Rectal smooth muscle tissue (tissue), 1 donor: ENCODE results near the gene C6orf136.

Experiments
- H3K27ac ChIP-seq: one replicate; pipeline ENCODE4 v1.7.0; 2013; ENCODE audit warnings: low read depth, low read length, inconsistent platforms
- H3K27me3 ChIP-seq: one replicate; pipeline ENCODE4 v1.7.0; 2013; ENCODE audit warnings: low read length; ENCODE audit not compliant: control insufficient read depth, insufficient read depth
- H3K36me3 ChIP-seq: one replicate; pipeline ENCODE4 v1.7.0; 2013; ENCODE audit warnings: low read length; ENCODE audit not compliant: control insufficient read depth, insufficient read depth
- H3K4me1 ChIP-seq: one replicate; pipeline ENCODE4 v1.7.0; 2013; ENCODE audit warnings: low read length; ENCODE audit not compliant: control insufficient read depth, insufficient read depth
- H3K4me3 ChIP-seq: one replicate; pipeline ENCODE4 v1.7.0; 2013; ENCODE audit warnings: low read length
- H3K9ac ChIP-seq: one replicate; pipeline ENCODE4 v1.7.0; 2013; ENCODE audit warnings: low read length

C6orf136 gene

DNA sequence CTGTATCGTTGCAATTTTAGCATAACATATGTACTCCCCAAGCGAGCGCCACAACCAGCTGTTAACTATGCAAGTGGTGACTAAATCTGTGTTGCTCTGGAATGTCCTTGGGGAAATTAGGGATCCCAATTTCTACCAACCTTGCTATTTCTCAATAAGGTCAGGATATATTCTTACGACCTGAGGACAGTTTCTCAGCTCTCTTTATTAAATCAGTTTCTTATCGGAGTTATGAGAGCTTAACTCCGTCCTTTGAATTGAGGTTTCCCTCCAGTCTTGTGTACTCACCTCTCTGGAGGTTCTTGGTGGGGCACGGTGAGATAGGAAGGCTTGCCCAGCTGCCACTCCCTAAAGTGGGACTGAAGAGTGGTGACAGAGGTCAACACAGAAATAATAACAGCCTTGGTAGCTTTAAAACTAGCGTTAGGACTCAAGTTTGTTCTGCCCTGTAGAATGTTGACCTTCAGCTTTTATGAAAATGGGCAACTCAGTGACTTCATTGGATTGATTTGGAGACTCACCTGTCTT, 28.6 kb upstream of the C6orf136 start:
- Histone ChIP-seq H3K27me3 (no peaks in the 10 kb centered on the region), H3K4me3 (peak overlapping the region; percentile 91), H3K27ac (peak overlapping the region; percentile 98), H3K4me1 (peaks cover 20% of the 10 kb centered on the region), H3K36me3 (peaks cover 25% of the 10 kb centered on the region), H3K9ac (peak overlapping the region; percentile 68)

DNA sequence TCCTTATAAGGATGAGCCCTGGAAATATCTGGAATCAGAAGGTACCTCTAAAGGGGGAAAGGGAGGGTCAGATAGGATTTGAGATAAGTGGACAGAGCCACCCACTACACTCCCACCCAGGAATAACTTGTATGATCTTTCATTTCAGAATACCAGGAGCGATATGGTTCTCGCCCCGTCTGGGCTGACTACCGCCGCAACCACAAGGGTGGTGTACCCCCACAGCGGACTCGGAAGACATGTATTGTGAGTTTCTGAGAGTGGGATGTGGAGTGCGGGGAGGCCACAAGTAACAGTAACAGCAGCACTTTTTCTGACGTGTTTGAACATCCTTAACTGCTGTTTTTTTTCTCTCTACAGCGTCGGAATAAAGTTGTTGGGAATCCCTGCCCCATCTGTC, 27.4 kb upstream of the C6orf136 start:
- peaks cover 9% of the 10 kb centered on the region for H3K4me1 ChIP-seq
- no peak overlapping the region for H3K9ac ChIP-seq
- no peak overlapping the region for H3K27ac ChIP-seq
- no peak overlapping the region for H3K4me3 ChIP-seq
- H3K36me3 ChIP-seq = peaks cover 27% of the 10 kb centered on the region
- H3K27me3 ChIP-seq = no peaks in the 10 kb centered on the region

DNA sequence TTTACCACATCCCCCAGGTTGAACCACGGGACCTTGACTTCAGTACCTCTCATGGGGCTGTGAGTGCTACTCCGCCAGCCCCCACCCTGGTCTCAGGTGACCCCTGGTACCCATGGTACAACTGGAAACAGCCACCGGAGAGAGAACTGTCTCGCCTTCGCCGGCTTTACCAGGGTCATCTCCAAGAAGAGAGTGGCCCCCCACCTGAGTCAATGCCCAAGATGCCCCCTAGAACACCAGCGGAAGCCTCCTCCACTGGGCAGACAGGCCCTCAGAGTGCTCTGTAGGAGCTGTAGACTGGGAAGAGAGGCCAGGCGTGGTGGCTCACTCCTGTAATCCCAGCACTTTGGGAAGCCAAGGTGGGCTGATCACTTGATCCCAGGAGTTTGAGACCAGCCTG, 21.4 kb upstream of the C6orf136 start:
- no peak overlapping the region for H3K27ac ChIP-seq
- H3K36me3 ChIP-seq = peaks cover 21% of the 10 kb centered on the region
- H3K27me3 ChIP-seq = no peaks in the 10 kb centered on the region
- H3K4me3 ChIP-seq = no peak overlapping the region
- H3K9ac ChIP-seq = no peak overlapping the region
- peaks cover 9% of the 10 kb centered on the region for H3K4me1 ChIP-seq

DNA sequence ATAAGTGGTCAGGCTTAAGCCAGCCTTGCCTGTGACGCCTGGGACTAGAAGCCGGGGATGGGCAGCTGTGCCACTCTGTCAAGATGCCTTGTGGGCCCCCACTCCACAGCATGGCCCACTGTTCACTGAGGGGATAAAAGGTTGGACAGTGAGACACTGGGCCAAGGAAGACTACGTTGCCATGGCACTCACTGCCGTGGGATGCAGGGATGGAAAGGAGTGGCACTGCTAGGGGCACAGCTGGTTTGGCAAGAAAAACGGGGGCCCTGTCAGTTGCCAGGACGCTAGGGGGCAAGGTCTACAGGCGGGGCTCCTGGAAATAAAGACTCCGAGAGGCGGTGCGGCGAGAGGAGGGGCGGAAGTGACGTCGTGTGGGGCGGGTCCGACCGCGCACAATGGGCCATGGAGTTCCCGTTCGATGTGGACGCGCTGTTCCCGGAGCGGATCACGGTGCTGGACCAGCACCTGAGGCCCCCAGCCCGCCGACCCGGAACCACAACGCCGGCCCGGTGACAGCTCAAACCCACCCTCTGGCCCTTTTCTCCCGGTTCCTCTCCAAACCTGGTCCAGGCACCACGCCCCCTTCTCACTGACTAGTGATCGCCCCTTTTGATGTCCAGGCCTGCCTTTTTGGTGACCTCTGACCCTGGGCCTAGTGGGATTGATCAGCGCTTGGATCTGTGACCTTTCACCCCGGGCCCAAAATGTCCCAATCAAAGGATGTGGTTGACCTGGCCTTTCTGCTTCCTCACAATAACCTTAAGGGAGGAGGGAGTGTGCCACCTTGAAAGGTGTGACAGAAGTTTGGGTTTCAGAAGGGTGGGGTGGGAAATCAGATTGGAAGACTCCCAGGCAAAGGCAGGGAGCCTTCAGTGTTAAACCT, 20.2 kb upstream of the C6orf136 start, which contains the start of gene ATAT1:
Gene ATAT1, plus strand, starts transcription at position 391 of the 883 bp plus-strand sequence.
- peak within 1 kb of the TSS; percentile 69 for H3K9ac ChIP-seq
- H3K27me3 ChIP-seq = no peaks in the 10 kb centered on the region
- H3K27ac ChIP-seq = peak within 1 kb of the TSS; percentile 92
- peaks cover 24% of the 10 kb centered on the region for H3K36me3 ChIP-seq
- peak within 1 kb of the TSS; percentile 82 for H3K4me3 ChIP-seq
- H3K4me1 ChIP-seq = peaks cover 9% of the 10 kb centered on the region

DNA sequence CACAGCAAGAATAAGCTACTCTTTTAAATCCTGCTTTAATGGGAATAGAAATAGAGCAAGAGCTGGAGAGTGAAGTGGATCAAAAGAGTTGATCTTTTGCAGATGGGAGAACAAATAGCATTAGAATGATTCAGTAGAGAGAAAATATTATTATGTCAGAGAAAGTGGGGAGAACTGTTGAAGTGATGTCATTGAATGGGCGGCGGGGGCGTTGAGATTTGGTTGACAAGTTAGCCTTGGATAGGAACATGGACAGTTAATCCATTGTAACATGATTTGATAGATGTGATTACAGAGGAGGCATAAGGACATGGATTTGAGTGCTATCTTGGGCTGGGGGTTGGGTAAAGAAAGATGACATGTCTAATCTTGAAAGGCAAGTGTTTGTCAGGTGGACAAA, 11.1 kb upstream of the C6orf136 start:
- no peaks in the 10 kb centered on the region for H3K27me3 ChIP-seq
- peaks cover 11% of the 10 kb centered on the region for H3K36me3 ChIP-seq
- no peak overlapping the region for H3K4me3 ChIP-seq
- no peak overlapping the region for H3K9ac ChIP-seq
- H3K4me1 ChIP-seq = no peaks in the 10 kb centered on the region
- no peak overlapping the region for H3K27ac ChIP-seq

DNA sequence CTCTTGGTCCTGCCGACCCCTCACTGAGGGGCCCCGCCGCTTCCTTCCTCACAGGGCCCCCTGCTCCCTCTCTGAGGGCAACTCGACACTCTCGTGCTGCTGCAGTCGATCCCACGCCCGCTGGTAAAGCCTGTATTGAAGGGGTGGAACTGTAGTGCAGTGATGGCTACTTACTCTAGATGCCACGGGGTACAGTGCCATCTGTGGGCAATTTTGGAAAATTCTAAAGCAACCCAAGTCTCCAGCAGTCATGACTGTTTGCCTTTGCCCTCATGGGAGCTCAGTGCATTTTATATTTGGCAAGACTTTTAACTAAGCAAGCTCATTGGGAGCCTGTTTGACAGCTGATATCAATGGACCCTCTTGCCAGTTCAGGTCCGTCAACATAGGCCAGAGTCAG, 6.5 kb upstream of the C6orf136 start:
- Histone ChIP-seq H3K4me1 (no peaks in the 10 kb centered on the region), H3K27me3 (no peaks in the 10 kb centered on the region), H3K9ac (no peak overlapping the region), H3K36me3 (peaks cover 18% of the 10 kb centered on the region), H3K27ac (no peak overlapping the region), H3K4me3 (no peak overlapping the region)

DNA sequence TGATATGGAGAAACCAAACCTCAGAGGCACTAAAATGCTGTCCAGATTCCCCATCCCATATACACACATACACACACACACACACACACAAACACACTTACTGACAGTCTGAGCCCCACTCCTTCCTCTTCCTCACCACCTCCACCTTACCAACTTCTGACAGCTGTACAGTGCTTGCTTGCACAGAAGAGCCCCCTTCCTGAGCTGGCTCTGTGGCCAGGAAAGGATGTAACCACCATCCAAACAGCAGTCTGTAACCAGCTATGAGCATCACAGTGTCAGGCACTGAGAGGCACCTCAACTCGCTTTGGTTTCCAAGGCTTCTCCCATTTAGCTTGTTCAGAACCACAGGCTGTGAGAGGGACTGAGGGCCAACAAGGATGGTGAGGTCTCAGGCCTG, 5.9 kb upstream of the C6orf136 start:
- Histone ChIP-seq H3K4me1 (no peaks in the 10 kb centered on the region), H3K27me3 (no peaks in the 10 kb centered on the region), H3K4me3 (no peak overlapping the region), H3K27ac (no peak overlapping the region), H3K36me3 (peaks cover 20% of the 10 kb centered on the region), H3K9ac (no peak overlapping the region)

DNA sequence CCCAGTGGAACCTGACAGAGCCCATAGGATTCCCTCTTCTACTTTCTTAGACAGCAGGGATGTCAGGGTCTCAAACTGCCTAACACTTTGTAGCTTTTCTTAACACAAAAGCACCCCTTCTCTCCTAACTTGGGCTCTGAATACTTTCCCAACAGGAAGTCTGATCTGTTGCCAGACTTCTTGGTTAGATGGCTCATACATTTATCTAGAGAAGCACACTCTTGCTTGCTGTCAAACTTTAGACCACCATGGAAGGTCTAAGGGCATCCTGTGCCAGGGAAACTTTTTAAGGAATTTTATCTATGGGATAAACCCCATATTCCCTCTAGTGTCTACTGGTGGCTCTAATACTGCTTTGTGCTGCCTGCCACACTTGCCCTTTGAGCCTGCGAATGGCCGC, 3.3 kb upstream of the C6orf136 start:
- Histone ChIP-seq H3K4me1 (peaks cover 5% of the 10 kb centered on the region), H3K27me3 (no peaks in the 10 kb centered on the region), H3K36me3 (peaks cover 20% of the 10 kb centered on the region), H3K9ac (no peak overlapping the region), H3K4me3 (no peak overlapping the region), H3K27ac (no peak overlapping the region)

DNA sequence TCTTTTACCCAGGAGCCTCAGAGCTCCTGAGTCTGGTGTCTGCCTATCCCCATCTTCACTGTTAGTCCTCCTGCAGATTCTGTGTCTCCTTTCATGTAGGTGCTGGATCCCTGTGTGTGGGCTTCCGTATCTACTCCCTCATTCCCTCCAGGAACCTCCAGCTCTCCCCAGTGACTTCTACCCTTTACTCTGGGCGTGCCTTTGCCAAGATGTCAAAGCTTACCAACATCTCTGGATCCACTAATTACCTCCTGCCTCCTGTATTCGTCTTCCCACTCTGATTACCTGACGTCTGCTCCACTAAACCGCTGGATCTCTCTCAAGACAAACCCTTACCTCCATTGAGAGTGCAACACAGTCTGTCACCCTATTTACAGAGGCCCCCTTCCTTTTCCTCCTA, 2.2 kb upstream of the C6orf136 start:
- H3K4me3 ChIP-seq = no peak overlapping the region
- no peak overlapping the region for H3K27ac ChIP-seq
- H3K36me3 ChIP-seq = peaks cover 20% of the 10 kb centered on the region
- peaks cover 5% of the 10 kb centered on the region for H3K4me1 ChIP-seq
- H3K9ac ChIP-seq = no peak overlapping the region
- no peaks in the 10 kb centered on the region for H3K27me3 ChIP-seq

DNA sequence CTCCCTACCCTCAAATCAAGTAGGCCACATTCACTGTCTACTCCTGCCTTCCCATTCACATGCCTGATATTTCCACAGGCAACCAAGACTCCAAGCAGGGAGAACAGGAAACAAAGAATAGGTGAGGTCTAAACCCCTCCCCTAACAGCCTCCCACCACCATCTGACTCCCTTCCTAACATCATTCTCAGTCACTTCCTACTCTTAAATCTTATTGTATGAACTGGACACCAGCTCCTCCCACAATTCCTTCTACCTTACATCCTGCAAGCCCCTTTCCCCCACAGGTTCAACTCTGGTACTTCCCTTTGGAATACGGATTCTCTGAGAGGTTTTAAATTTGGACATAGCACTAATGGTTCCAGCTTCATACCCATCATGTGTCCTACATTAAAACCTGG, 944 bp upstream of the C6orf136 start:
- Histone ChIP-seq H3K4me1 (peaks cover 5% of the 10 kb centered on the region), H3K9ac (no peak overlapping the region), H3K27me3 (no peaks in the 10 kb centered on the region), H3K4me3 (no peak overlapping the region), H3K36me3 (peaks cover 11% of the 10 kb centered on the region), H3K27ac (no peak overlapping the region)

DNA sequence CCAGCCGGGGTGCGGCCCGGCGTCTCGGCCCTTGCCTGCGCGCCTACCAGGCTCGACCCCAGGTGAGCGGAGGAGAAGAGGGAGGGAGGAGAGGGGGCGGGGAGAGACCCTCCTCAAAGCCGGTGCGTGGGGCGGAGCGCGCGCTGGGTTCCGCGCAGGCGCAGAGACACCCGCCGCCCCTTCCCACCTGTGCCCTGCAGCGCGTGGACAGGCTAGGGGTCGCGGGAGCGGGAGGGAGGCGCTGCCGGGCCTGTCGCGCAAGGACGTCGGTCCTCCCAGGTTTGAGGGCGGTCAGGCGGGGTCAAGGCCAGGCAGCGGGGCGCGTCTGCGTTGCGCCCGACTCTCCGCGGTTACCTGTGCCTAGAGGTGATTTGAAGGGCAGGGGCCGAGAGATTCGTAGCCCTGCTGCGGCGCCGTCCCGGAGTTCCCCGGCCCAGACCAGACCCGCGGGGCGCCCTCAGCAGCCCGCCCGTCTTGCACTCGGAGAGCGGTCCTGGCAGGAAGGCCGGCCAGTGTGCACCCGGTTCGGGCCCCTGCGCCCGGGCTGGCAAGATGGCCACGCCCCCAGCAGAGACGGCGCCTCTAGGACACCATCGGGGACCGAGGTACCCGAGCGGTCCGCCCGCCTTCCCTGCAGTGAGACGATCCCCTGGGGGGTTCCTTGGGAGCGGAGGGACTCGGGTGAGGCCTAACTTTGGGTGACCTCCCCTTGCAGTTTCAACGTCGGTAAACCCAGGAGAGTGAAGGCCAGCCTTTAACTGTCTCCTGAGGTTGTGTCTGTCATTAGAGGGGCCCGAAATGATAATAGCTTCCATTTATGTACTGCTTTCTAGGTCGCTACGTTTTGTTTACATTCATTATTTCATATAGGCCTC, 546 bp downstream of the C6orf136 start:
- H3K27me3 ChIP-seq = no peaks in the 10 kb centered on the region
- peak overlapping the region; percentile 92 for H3K4me3 ChIP-seq
- H3K9ac ChIP-seq = peak overlapping the region; percentile 98
- peak overlapping the region; percentile 98 for H3K27ac ChIP-seq
- peaks cover 19% of the 10 kb centered on the region for H3K36me3 ChIP-seq
- H3K4me1 ChIP-seq = peaks cover 5% of the 10 kb centered on the region

DNA sequence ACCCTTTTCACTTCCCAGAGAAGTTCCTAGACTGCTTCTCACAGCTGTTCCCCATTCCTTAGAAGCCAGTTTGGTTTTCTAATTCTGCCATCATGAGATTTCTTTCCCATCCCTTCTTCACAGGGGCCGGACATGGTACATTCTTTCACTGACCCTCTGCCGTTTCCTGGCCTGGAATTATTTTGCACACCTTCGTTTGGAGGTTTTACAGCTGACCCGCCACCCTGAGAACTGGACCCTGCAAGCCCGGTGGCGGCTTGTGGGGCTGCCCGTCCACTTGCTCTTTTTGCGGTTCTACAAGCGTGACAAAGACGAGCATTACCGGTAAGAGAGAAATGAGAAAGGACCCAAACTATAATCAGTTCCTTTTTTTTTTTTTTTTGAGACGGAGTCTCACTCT, 4.2 kb downstream of the C6orf136 start:
- H3K4me1 ChIP-seq = peaks cover 5% of the 10 kb centered on the region
- H3K27me3 ChIP-seq = no peaks in the 10 kb centered on the region
- H3K36me3 ChIP-seq = peaks cover 30% of the 10 kb centered on the region
- H3K9ac ChIP-seq = no peak overlapping the region
- H3K4me3 ChIP-seq = no peak overlapping the region
- H3K27ac ChIP-seq = no peak overlapping the region
